HPDE6-E6E7 (cell line): Measurements from ENCODE around the gene L3MBTL4.

Experiments used
- DNase-seq: peaks from one replicate; pipeline ENCODE4 v3.0.0; 2011; ENCODE audit warnings: missing footprints; ENCODE audit errors: extremely low spot score

The L3MBTL4 gene

DNA sequence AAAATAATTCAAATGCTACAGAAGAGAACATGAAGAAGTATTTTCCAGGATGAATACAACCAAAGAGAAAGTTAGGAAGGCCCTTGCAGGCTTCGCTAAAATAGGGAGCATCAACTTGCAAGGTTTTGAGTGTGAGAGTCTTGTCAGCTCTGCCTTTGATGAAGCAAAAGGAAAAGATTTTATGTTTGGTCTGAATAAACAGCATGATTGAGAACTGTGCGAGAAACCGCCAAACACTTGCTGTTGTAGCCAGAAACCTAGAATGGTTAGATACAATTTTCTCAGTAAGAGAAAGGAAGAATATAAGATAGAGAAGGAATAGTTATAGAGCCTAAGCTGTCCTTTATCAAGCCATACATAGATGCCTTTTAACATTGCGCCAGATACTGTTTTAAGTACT is 163.6 kb downstream of the L3MBTL4 start:
- no peak for DNase-seq

DNA sequence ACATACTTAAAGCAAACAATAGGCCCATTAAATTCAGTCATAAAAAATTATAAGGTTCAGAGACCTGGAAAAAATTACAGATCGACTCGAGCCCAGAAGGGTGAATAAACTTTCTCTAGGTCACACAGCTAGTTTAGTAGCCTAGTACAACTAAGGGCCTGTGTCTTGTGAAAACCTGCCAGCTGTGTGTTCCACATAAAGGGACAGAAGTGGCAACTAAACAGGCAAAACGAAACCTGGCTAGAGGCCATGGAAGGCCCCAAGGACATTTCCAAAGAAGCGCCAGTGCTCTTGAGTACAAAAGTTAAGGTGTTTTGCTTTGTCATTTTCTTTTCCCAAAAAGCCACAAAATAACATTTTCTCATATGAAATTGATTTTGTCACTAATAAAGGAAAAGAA is 164.9 kb downstream of the L3MBTL4 start:
- no peak for DNase-seq

- no peak for DNase-seq
Measured at GRCh38 chr18:6249170-6249569, 165.5 kb downstream of the L3MBTL4 start.

GRCh38 chr18:6248017-6248416 is 166.7 kb downstream of the L3MBTL4 start:
- DNase-seq, result no peak

GRCh38 chr18:6242004-6242403 is 172.7 kb downstream of the L3MBTL4 start:
- no peak for DNase-seq

DNA sequence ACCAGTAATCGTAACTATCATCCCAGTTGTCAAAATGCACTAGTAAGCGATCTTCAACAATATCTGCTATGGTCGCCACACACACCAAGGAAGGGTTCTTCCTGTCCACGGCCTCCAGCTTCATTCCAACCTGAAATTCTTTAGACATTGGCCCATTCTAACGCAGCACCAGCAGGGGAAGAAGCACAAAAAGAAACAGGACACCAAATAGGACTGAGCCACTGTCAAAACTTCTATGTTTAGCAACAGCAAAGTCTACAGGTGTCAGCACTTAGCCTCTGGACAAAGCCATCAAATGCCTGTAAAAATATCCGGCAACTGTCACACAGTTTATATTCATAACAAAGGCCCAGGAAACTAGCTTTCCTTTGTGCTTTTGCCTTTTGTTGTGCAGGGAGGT is 175.0 kb downstream of the L3MBTL4 start:
- DNase-seq, result no peak

GRCh38 chr18:6236258-6236657 is 178.5 kb downstream of the L3MBTL4 start:
- DNase-seq, result no peak

GRCh38 chr18:6222271-6222670 is 192.4 kb downstream of the L3MBTL4 start:
- DNase-seq, result no peak

DNA sequence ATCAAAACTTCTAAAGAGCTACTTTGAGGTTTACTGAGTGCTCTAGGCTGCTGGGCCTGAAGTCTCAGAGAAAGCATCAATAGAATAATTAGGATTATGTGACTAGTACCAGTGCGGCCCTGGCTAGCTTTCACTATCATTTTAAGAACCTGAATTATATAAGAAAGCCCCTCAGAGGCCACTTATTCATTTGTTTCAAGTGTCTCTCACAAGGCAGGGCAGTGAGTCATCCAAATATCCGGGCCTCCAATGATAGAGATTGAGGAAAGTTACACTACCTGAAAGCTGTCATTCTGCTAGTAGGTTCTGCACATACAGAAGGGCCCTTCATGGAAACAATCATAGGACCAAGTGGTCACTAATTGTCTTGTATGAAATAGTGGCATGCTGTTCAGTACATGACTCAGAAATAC is 193.1 kb downstream of the L3MBTL4 start:
- no peak for DNase-seq

DNA sequence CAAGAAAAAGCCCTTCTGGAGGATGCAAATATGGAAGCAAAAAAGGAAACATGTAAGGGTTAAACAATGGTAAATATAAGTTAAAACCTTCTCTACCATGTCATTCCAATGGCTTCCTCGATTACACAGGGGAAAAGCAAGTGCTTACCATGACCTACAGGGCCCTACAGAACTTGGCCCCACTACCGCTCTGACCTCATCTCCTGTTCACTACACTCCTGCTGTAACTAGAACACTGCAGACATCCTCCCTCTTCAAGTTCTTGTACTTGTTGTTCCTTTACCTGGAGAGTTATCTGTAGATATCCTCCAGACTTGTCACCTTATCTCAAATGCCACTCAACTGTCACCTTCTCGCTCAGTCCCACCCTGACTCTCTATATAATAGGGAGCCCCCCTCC is 194.6 kb downstream of the L3MBTL4 start:
- DNase-seq, result no peak

DNA sequence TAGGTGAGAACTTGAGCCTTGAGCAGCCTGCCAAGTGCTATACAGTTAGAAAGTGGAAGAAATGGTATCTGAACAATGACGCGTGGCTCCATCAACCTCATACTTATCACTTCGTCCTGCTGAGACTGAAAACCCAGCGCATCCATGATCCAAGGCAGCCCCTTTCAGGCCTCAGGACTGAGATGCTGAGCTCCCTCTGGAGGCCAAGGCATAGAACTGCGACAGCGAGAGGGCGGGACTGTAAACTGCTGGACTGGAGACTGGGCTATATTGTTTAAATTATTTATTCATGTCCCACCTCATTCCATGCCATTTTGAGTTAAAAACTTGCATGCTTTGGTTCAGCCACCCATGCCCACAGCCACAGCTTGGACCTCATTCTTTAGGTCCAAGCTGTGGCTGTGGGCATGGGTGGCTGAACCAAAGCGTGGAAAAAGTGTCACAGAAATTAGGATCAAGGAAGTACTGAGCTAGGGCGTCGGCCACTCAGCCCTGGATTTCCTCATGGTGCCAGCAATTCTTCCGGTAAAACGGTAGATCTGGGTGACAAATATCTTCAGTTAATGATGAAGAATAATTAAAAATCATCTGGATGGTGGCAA is 195.5 kb downstream of the L3MBTL4 start:
- no peak for DNase-seq

DNA sequence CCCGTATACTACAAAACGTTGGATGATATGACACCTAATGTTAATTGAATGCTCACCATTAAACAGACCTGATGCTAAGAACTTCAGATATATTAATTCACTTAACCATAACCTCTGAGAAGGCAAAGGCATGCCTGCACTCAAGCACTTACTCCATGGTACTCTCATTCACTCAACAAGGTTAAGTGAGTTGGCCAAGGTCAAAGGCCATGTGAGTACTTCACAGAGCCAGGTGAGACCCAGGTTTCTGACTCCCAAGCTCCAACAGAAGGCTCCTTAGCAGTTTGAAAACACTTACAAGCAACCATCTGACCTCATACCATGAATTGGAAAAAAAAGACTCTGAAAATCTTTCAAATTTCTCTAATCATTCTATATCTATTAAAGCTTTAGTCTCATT is 198.8 kb downstream of the L3MBTL4 start:
- DNase-seq, result no peak

DNA sequence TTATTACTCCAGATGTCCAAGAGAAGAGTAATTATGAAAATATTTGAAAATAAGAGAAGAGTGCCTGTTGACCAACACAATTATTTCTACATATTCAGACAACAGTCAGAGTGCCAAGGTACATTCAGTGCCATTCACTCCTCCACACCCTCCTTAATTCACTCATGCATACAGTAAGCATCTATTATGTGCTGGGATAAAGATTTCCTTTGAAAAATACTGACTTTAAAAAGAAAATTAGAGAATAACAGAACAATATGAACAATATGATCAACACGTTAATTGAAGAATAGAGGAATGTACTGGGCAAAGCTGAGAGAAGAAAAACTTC is 203.6 kb downstream of the L3MBTL4 start:
- DNase-seq, result no peak

- DNase-seq, result no peak
Measured at GRCh38 chr18:6210349-6211173, 204.2 kb downstream of the L3MBTL4 start.

DNA sequence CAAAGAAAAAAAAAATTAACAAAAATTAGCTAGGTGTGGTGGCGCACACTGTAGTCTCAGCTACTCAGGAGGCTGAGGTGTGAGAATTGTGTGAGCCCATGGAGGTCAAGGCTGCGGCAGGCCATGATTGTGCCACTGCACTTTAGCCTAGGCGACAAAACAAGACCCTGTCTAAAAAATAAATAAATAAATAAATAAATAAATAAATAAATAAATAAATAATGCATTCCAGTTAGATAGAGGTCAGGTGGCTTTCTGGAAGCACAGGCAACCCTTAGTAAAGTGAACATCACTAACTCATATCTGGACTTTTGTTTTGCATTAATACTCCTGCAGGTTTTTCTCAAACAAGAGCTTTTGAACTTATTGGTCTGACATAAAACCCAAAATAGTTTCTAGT is 206.8 kb downstream of the L3MBTL4 start:
- DNase-seq, result no peak

- no peak for DNase-seq
Measured at GRCh38 chr18:6207116-6207515, 207.6 kb downstream of the L3MBTL4 start.

- DNase-seq, result no peak
Measured at GRCh38 chr18:6205706-6206105, 209.0 kb downstream of the L3MBTL4 start.

GRCh38 chr18:6204476-6204875 is 210.2 kb downstream of the L3MBTL4 start:
- no peak for DNase-seq

- no peak for DNase-seq
Measured at GRCh38 chr18:6203791-6204190, 210.9 kb downstream of the L3MBTL4 start.

GRCh38 chr18:6202861-6203260 is 211.8 kb downstream of the L3MBTL4 start:
- DNase-seq, result no peak

GRCh38 chr18:6200204-6200774 is 214.4 kb downstream of the L3MBTL4 start:
- DNase-seq, result no peak

GRCh38 chr18:6199777-6200176 is 214.9 kb downstream of the L3MBTL4 start:
- no peak for DNase-seq

GRCh38 chr18:6198585-6198984 is 216.1 kb downstream of the L3MBTL4 start:
- DNase-seq, result no peak
